Small intestine (tissue), 7 donors: ENCODE results near the gene ABCA7. TPM values are rescaled to one million over a fixed set of nuclear protein-coding genes. Genes with fewer than 3 reads are reported as not detected.
"Not testable (repeated sequence)": the region's sequence is repeated elsewhere in the genome, so short reads cannot be mapped to it uniquely, and the experiment has no call there.

Experiments used
- DNase-seq, 2 donors: peaks; one replicate each; pipeline versions ENCODE4 v3.0.0 to v3.0.0-alpha.2; 2013
- FAIRE-seq: peaks from 2 replicates; lab custom pipeline; 2012; peaks lifted over from hg19 to GRCh38; lab: Jason Lieb, UNC
- H3K27ac ChIP-seq, 3 donors: one replicate each; pipeline ENCODE4 v1.5.1; 2013; ENCODE audit warnings: low read length in 2 of 3, mild to moderate bottlenecking in 2 of 3, control low read depth in 1 of 3, inconsistent platforms in 1 of 3, low read depth in 1 of 3, moderate library complexity in 1 of 3
- H3K27me3 ChIP-seq, 3 donors: one replicate each; pipeline ENCODE4 v1.6.1; 2013; ENCODE audit warnings: low read length in 3 of 3, inconsistent platforms in 1 of 3; ENCODE audit not compliant: control insufficient read depth in 3 of 3, insufficient read depth in 3 of 3
- H3K36me3 ChIP-seq, 3 donors: one replicate each; pipeline ENCODE4 v1.6.1; 2013; ENCODE audit warnings: low read length in 3 of 3, inconsistent platforms in 1 of 3, low read depth in 1 of 3, mild to moderate bottlenecking in 1 of 3, moderate library complexity in 1 of 3; ENCODE audit not compliant: control insufficient read depth in 3 of 3, insufficient read depth in 2 of 3
- H3K4me1 ChIP-seq, 3 donors: one replicate each; pipeline ENCODE4 v1.6.1; 2013; ENCODE audit warnings: low read length in 2 of 3, inconsistent platforms in 1 of 3, low read depth in 1 of 3, mild to moderate bottlenecking in 1 of 3, moderate library complexity in 1 of 3; ENCODE audit not compliant: control insufficient read depth in 3 of 3, insufficient read depth in 2 of 3
- H3K4me3 ChIP-seq, 3 donors: one replicate each; pipeline ENCODE4 v1.5.1; 2013; ENCODE audit warnings: low read length in 3 of 3, control low read depth in 1 of 3, inconsistent platforms in 1 of 3, low read depth in 1 of 3, mild to moderate bottlenecking in 1 of 3, moderate library complexity in 1 of 3
- H3K9me3 ChIP-seq, 2 donors: one replicate each; pipeline ENCODE4 v1.6.1; 2013; ENCODE audit warnings: low read depth in 1 of 2, low read length in 1 of 2; ENCODE audit not compliant: control insufficient read depth in 2 of 2, insufficient read depth in 1 of 2
- WGBS, 3 donors: extraction: QIAGEN DNeasy Blood & Tissue Kit; methylation state at CpG; one replicate each; pipeline ENCODE4 v1.1.7; 2013; 5-methylcytosine and 5-hydroxymethylcytosine counted together
- polyA plus RNA-seq, 4 donors: library from polyadenylated mRNA; stranded (reverse) in 3 of 4; unstranded in 1 of 4; fragments of 200-250 nt in 3 of 4; fragments of 120-200 nt in 1 of 4; gene quantifications; one replicate each; pipeline versions ENCODE4 v1.2.1 to v1.2.3, GENCODE V29; 2013
- donor health status: healthy with polysubstance abuse.
- donor health status: control.
- donor health status: control.
- donor health status: Bipolar disorder and iron deficiency.
- donor health status: healthy.

Gene ABCA7
- polyA plus RNA-seq, 4 donors, result 3.1 to 60.3 (median 20.2) TPM

GRCh38 chr19:1110809-1111640, 71.1 kb downstream of the ABCA7 start:
- 81 to 87% (median 85%) methylated on average over 17 to 18 of the region's 18 CpGs for WGBS, 3 donors
- Histone ChIP-seq H3K27me3 (no peaks in the 10 kb centered on the region), H3K4me1 (peaks cover 0 to 35% (median 3%) of the 10 kb centered on the region in 3 donors), H3K9me3 (no peaks in the 10 kb centered on the region), H3K36me3 (peaks cover 15 to 87% (median 41%) of the 10 kb centered on the region in 3 donors), H3K27ac (no peak overlapping the region), H3K4me3 (no peak overlapping the region)
- FAIRE-seq (no peak), DNase-seq (no peak)

- Histone ChIP-seq H3K27me3 (no peaks in the 10 kb centered on the region), H3K27ac (no peak overlapping the region), H3K4me3 (no peak overlapping the region), H3K9me3 (no peaks in the 10 kb centered on the region), H3K36me3 (peaks cover 15 to 87% (median 44%) of the 10 kb centered on the region in 3 donors), H3K4me1 (peaks cover 0 to 29% (median 3%) of the 10 kb centered on the region in 3 donors)
- FAIRE-seq, result no peak
- 53 to 76% (median 69%) methylated on average over 15 to 18 of the region's 18 CpGs for WGBS, 3 donors
- no peak for DNase-seq
Measured at GRCh38 chr19:1111641-1112267, 71.8 kb downstream of the ABCA7 start.

GRCh38 chr19:1112268-1113029, 72.5 kb downstream of the ABCA7 start:
- Histone ChIP-seq H3K27ac (peak overlapping the region in 1 of 3 donors; percentile 2), H3K4me3 (no peak overlapping the region), H3K9me3 (no peaks in the 10 kb centered on the region), H3K4me1 (peaks cover 0 to 23% (median 3%) of the 10 kb centered on the region in 3 donors), H3K27me3 (no peaks in the 10 kb centered on the region), H3K36me3 (peaks cover 22 to 87% (median 40%) of the 10 kb centered on the region in 3 donors)
- WGBS, 3 donors, result 49 to 74% (median 66%) methylated on average over 57 to 71 of the region's 71 CpGs
- no peak for FAIRE-seq
- peak; percentile 80 to 82 for DNase-seq

GRCh38 chr19:1113030-1113985, 73.4 kb downstream of the ABCA7 start:
- Histone ChIP-seq H3K9me3 (no peaks in the 10 kb centered on the region), H3K27me3 (no peaks in the 10 kb centered on the region), H3K4me3 (peak overlapping the region in 1 of 3 donors; percentile 2), H3K27ac (peak overlapping the region; percentile 72 to 91 (median 80)), H3K36me3 (peaks cover 20 to 90% (median 35%) of the 10 kb centered on the region in 3 donors), H3K4me1 (peaks cover 0 to 23% (median 3%) of the 10 kb centered on the region in 3 donors)
- FAIRE-seq, result no peak
- DNase-seq, result peak; percentile 95 to 97
- 23 to 33% (median 30%) methylated on average over 32 to 44 of the region's 44 CpGs for WGBS, 3 donors

GRCh38 chr19:1113986-1114483, 74.1 kb downstream of the ABCA7 start:
- Histone ChIP-seq H3K9me3 (no peaks in the 10 kb centered on the region), H3K27ac (peak overlapping the region; percentile 72 to 91 (median 80)), H3K36me3 (peaks cover 21 to 92% (median 38%) of the 10 kb centered on the region in 3 donors), H3K4me1 (peaks cover 0 to 23% (median 3%) of the 10 kb centered on the region in 3 donors), H3K27me3 (no peaks in the 10 kb centered on the region), H3K4me3 (peak overlapping the region in 1 of 3 donors; percentile 2)
- FAIRE-seq (no peak), DNase-seq (no peak)
- WGBS, 3 donors, result 91 to 93% (median 91%) methylated on average over 23 to 25 of the region's 25 CpGs

GRCh38 chr19:1114728-1115127, 74.8 kb downstream of the ABCA7 start:
- not testable (repeated sequence) for DNase-seq, H3K27ac ChIP-seq, H3K9me3 ChIP-seq, H3K27me3 ChIP-seq, FAIRE-seq, H3K4me3 ChIP-seq
- WGBS, 3 donors, result 87 to 93% (median 90%) methylated on average over 9 of the region's 9 CpGs
- Histone ChIP-seq H3K4me1 (peaks cover 0 to 23% (median 3%) of the 10 kb centered on the region in 3 donors), H3K36me3 (peaks cover 23 to 92% (median 37%) of the 10 kb centered on the region in 3 donors)
